GM18868 (cell line): Measurements from ENCODE around the gene ASXL3.

ENCODE experiments used
- ATAC-seq: cut with Tn5 transposase; IDR thresholded peaks from one replicate; pipeline ENCODE4 v1.9.1; 2021; ENCODE audit warnings: mild to moderate bottlenecking, moderate library complexity; ENCODE audit not compliant: unreplicated experiment

The ASXL3 gene

DNA sequence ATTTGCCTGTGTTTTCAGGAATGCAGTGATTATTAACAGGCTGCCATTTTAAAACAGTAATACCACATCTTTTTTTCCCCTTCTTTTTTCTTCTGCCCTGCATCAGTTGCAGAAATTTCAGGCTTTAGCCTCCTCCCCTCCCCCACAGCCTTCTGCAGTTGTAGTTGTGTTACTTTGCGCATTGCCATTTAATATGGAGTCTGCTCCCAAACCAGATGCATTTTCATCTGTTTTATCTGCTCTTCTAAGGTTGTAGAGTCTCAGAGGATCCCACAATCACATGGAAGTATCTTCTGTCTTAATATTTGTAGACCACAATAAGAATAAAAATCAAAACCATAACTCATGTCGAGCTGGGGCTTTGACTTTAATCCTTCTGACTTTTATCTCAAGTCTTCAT is 3.8 kb downstream of the ASXL3 start:
- ATAC-seq = no peak

DNA sequence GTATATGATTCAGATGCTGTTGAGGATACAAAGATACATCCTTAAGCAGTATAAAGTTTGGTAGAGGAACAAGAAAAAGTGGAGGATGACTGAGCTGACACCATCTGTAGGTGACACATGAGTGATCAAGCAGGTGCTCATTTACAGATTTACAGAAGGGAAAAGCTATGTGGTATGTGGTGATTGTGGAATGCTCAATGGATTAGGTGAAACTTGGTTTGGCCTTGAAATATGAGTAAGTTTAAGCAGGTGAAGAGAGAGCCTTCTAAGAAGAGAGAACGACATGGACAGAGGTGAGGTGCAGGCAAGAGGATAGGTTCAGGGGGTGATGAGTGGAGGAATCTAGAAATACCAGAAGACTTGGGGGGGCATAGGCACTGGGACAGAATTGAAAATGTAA is 5.9 kb downstream of the ASXL3 start:
- ATAC-seq = no peak

DNA sequence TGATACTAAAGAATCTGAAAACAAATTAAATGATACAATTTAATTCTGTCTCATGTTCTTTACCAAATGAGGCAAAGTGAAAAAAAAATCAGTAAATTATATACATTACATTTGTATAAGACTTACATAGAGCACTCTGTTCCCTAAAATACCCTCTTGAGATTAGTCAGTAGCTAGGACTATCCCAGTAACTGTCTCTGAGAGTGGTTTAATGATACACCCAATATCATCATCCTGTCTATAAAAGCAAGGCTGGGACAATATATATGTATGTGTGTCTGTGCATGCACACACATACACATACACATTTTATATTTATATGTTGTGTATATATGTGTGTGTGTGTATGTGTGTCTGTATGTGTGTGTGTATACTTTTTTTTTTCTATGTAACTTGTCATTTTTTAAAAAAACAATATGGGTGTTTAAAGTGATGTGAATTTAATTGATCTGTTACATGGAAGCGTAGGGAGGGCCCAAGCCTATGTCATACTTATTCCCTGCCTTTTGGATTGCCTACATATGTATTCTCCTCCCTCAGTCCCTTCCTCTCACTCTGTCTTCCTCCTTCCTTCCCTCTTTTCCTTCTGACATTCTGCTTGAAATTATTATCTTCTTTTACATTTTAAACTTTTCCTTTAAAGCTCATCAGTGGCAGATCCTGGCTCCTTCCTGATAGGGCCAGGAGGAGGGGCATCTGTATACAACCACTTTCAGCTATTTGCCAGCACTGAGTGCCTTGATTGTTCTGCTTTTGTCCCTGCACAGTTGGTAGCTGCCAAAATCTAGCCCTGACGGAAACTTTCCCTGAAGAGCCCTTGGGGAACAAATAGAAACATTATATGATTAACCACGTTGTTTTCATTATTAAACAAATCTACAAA is 6.8 kb downstream of the ASXL3 start:
- no peak for ATAC-seq

DNA sequence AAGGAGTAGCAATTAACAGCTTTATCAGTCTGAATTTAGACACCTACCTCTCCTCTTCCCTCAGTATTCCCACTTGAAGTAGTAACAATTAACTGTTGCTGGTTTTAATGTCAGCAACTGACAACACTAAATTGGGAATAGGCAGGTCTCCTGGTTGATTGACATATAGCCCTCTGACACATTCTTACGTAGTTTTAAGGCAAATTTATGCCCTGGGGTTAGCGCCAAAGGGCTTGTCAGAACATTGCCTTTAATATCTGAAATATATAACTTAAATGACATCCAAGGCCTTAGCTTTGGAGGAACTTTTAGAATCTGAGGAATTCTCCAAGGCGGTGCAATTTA is 7.4 kb downstream of the ASXL3 start:
- no peak for ATAC-seq

DNA sequence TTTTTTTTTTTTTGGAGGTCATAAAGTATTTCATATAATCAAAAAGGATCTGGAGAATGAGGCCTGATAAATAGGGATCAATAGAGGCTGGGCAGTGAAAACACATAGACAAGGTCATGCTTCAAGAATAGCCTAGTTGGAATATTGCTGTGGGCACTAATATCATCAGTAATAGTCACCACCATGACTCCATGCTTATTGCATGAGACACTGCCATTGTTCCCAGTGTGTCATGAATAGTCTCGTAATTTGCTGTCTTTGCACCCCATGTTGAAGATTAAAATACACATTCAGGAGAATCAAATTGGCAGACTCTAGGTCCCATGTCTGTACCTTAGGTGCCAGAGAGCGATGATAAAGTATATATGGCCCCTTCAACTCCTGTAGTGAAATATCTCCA is 10.3 kb downstream of the ASXL3 start:
- no peak for ATAC-seq

DNA sequence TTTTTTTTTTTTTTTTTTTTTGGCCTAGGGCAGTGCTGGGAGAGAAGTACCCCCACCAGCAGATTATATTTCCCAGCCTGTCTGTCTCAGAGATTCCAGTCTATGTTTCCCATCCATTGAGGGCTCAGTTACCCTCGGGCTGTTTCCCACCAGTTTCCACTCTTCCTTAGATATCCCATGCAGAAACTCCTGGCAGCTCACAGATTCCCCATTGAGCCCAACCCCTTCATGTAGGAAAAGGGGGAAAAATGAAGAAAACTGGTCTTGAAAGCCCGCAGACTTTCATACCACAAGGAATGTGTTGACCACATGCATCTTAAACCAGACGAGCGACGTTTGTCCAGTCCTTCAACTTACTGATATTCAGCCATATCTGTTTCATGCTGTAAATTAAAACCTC is 15.2 kb downstream of the ASXL3 start:
- no peak for ATAC-seq

DNA sequence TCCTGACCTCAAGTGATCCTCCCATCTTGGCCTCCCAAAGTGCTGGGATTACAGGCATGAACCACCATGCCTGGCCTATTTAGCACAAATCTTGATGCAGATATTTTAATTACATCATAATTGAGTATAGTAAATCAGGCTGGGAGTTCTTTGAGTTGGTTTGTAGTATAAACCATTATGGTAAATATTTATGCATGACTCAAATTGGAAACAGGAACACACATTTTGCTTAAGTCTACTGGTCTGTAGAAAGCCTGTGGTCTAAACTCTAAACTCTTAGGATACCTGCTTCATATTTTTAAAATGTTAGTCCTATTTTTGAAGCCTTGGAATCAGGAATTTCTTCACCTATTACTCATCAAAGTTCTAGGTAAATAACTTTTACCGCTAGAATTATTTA is 16.8 kb downstream of the ASXL3 start:
- ATAC-seq = no peak

DNA sequence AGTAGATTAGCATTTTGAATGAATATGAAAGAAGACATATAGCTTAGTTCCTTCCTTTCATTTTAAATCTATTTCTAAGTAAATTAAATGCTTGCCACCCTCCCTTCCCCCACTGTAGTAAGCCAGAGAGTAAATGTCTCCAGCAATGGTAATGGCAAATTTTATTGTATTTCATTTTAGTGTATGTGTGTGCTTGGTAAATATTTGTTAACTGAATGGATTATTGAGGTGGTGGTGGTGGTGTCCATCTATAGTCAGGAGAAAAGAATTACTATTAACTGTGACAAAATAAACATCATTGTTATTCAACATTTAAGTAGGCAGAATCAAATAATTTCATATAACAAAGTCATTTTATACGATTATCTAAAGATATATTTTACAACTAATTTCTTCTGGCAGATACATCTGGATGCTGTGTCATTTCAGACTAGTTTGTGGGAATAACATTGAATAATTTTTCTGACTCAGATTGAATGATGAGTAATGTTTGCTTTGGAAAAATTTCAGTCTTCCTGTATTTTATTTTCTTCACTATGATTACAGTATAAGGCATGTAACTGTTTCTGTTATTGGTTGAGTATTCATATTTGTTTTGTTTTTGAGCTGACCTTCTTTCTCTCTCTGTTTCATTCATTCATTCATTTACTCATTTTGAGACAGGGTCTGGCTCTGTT is 18.3 kb downstream of the ASXL3 start:
- ATAC-seq = no peak

DNA sequence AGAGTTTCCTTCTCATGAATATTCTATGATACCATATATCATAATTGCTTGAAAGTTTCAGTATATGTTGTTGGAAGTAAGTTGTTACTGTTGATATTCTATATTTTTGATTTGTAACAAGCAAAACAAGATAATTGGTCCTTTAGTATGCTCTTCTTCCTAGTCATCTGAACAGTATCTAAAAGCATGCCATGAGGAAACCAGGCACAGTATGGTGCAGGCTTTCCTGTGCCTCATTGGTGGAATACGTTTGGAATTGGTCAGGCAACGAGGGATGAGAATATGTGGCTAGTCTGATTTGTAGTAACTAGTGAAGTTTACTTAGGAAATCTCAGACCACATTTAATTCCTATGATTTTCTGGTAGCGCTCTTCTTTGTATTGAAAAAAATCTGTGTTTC is 22.8 kb downstream of the ASXL3 start:
- ATAC-seq = no peak

DNA sequence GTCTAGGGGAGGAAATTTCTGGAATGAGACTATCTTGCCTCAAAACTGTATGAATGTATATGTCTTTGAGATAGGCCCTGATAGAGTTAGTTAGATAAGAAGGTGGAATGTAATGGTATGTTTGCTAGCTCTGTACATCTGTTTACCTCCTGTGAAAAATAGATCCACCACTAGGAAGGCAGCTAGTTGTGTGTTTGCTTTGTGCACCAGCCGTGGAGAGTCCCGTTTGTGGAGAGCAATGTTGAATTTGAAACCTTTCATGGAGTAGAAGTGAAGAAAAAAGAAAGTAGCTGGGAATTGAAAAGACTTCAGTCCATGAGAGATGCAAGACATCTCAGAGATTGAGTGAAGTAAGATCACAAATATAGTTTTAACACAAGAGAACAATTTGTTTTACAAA is 25.4 kb downstream of the ASXL3 start:
- no peak for ATAC-seq

DNA sequence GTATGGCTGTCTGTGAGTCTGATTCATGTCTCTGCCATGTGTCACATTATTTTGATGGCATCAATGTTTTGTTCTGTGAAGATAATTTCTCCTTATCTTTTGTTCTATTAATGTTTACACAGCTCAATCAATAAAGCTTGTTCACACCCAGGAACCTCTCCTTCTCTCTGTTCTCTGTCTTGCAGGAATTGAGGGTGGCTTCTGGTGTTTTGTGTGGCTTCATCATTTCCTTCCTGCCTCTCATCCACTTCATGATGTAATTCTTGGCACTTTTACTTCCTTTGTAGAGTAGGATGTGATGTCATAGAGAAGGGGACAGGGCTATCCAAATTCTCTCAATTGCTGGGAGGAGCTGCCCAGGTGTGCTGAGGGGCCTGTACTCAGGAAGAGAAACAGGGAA is 27.2 kb downstream of the ASXL3 start:
- ATAC-seq = no peak

DNA sequence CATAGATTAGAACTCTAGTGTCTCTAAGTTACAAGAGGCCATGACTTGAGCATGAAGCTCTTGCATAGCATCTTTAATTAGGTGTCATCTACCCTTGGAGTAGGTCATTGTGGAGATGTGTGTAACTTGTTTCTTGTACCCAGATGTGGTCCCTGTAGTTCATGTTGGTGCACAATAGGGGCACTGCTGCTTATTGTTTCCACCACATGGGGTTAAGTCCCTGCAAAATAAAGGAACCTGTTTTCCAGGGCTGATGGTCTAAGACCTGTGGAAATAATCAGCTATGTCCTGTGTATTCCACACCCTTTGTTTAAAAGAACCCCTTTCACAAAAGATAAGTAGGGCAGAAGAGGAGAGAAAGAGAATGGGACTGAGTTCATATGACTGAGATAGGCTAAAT is 28.6 kb downstream of the ASXL3 start:
- ATAC-seq = no peak

DNA sequence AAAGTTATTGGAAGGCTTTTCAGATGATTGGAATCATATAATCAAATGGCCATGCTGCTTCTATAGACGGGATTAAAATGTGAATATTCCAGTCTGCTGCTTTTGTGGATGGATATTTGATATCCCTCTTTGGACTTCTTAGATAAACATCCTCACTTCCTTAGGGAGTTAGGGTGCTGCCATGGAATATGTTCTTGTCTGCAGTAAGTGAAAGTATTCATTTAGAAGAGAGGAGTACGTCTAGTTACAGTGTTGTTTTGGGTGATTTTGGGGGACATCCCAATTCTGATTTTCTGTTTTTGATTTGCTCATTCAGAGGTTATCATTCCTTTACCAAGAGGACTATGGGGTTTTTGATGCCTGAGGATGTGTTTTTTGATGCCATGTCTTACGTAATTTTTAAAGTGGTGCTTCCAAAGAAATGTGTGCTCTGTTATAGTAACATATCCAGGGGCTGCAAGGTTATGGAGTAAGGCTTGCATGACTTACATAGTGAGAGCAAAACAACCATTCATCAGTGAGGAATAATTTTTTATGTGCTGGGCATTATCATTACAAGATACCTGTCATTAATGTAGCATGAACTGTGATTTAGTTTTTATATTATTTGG is 33.6 kb downstream of the ASXL3 start:
- no peak for ATAC-seq

DNA sequence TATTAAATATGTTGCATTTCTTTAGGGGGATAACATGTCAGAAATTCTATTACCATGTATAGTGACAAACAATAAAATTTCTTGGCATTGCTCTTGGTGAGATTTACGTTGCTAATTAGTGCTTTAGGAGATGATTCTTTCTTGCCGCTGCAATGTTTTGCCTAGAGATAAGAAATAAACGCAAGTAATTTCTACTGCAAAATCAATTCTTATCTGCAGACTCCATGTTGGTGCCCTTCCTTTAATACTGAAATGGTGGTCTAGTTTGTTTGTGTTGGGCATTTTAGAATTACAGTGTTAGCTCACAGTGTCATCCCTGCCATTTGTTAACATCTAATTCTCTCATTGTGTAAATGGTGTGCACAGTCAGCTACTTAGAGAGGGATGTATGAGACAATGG is 34.6 kb downstream of the ASXL3 start:
- ATAC-seq = no peak

DNA sequence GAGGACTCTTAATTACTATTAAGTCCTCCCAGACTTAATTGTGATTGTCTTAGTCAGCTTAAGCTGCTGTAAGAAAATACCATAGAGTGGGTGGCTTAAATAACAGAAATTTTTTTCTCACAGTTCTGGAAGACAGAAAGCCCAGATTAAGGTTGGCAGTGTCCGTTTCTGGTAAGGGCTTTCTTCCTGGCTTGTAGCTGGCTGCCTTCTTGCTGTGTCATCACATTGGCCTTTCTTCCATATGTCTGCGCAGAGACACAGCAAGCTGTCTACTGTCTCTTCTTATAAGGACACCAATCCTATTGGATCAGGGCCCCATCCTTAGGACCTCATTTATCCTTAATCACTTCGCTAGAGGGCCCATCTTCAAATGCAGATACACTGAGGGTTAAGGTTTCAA is 38.5 kb downstream of the ASXL3 start:
- no peak for ATAC-seq

DNA sequence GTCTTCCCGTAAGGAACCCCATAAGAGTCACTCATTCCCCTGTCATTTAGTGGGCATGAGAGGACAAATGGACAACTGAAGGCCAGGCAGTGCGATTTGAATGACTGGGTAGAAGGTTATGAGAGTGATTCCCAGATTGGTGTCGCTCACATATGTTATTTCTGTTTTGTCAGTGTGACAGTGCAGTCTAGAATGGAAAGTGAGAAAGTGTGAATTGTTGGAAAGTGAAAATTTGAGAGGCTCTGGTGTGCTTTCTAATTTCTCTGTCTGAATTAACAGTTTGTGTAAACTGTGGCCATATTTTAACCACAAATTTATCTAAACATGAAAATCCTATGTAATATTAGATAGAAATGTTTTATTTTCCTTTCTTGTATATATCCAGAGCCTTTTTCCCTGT is 49.1 kb downstream of the ASXL3 start:
- no peak for ATAC-seq

DNA sequence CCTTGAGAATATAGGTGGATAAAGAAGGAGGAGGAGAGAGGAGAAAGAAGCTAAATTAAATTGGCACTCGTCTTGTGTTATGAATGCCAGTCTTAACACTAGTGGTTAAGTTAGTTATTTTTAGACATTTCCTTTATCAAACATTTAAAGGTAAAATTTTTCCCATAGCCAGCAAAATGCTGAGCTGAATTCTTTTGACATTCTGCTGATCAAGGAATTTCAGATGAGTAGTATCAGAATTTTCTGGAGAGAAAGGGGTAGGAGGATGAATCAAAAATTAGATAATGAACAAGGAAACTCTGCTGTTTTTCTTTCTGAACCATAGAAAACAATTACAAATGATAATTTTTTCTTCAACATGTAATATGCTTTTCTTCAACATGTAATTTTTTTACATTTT is 52.5 kb downstream of the ASXL3 start:
- no peak for ATAC-seq

DNA sequence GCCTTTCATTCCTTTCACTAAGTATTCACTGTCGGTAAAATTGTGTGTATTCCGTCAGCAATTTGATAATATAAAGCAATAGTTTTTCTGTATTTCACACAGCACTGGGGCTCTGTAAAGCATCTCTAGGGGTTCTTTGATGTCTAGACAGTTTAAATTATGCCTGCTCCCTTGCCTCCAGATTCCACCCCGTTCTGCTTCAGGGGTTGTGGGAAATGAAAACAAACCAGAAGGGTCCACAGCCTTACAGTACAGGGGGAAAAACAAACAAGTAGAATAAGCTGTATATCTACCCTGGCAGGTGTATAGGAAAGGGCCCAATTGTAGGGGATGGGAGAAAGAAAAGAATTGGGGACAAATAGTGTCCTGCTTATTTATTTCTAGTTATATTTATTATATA is 63.1 kb downstream of the ASXL3 start:
- ATAC-seq = no peak

DNA sequence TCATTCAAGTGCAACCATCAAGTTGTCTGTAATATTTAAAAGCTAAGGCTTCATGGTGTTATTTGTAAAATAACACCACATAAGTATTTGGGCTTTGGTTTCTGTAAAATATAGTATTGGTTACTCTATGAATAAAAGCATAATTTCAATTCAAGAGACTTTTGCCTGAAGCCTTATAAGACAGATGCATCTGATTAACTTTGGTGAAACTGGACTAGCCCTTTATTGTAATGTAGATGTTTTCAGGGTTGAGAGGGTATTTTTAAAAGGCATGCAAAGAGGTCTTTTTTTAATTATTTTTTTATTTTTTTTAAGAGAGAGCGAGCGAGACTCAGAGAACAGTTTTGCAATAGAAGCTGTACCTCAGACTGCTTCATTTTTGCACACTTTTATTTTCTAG is 66.5 kb downstream of the ASXL3 start:
- ATAC-seq = no peak

DNA sequence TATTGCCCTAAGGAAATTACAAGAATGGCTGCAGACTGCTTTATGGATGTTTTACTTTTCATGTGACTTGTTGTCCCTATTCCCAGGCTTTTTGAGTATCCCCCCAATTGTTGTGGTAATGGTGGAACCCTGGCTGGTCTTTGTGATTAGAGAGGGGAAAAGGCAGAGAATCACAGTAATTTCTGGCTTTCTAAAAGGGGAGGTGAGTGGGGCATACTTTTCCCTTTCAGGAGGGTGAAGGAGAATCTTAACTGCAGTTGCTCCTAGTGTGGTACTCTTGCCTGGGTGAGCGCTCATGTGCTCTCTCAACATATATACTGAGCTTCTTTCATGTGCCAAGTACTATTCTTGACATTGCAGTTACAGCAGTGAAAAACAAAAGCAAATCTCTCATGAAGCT is 69.3 kb downstream of the ASXL3 start:
- ATAC-seq = no peak

DNA sequence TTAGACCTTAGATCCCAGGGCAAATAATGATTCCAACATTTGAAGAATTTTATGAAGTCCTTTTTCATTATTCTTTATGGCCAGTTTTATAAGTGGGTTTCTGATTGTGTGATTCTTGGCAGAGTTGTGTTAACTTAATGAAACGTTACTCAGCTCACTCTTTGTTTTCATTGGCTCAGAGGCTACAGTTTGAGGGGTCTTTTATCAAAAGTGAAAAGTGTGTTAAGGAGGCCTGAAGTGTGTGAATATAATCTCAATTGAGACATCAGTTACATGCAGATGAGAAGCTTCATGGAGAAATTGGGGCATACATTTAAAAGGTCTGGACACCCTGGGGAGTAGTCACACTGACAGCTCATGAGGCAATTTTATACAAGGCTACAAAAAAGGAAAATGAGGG is 74.6 kb downstream of the ASXL3 start:
- no peak for ATAC-seq

DNA sequence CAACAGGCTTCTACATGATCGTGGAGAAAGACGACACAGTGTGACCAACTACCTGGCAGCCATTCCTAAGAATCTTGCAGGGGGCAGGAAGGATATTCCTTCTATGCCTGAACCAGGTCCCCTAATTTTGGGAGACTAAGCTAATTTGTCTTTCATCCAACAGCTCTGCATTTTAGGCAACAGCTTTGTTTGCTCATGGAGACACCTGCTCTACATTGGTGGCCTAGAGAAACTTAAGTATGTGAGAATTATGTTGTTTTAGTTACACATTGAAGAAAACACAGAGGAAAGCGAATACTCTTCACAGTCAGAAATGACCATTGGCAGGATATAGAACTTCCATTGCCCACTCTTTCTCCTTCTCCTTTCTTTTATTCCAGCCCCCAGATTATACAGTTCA is 75.2 kb downstream of the ASXL3 start:
- ATAC-seq = no peak
